Mesendoderm (in vitro differentiated cells): Measurements from ENCODE around the gene POU6F1.
A peak's percentile ranks its signal among the peaks of the same experiment; 100 is the strongest.

Experiments used
- DNase-seq: peaks from one replicate; pipeline ENCODE4 v3.0.0; 2013
- H2AK5ac ChIP-seq: 2 replicates; pipeline ENCODE4 v1.6.1; 2013; ENCODE audit warnings: low read length, inconsistent platforms
- H2BK120ac ChIP-seq: 2 replicates; pipeline ENCODE4 v1.6.1; 2013; ENCODE audit warnings: low read depth, mild to moderate bottlenecking, low read length, moderate library complexity, mixed read lengths
- H2BK15ac ChIP-seq: replicated peaks from 2 replicates; pipeline ENCODE4 v1.6.1; 2013; ENCODE audit warnings: low read depth, mild to moderate bottlenecking, moderate library complexity
- H2BK5ac ChIP-seq: 2 replicates; pipeline ENCODE4 v1.6.1; 2013; ENCODE audit warnings: low read length, inconsistent platforms
- H3K18ac ChIP-seq: 2 replicates; pipeline ENCODE4 v1.6.1; 2013; ENCODE audit warnings: mild to moderate bottlenecking, low read length, mixed read lengths
- H3K23ac ChIP-seq: one replicate; pipeline ENCODE4 v1.6.1; 2013; ENCODE audit warnings: low read length
- H3K27ac ChIP-seq: 2 replicates; pipeline ENCODE4 v1.5.1; 2013; ENCODE audit warnings: low read depth, mild to moderate bottlenecking, inconsistent platforms, low read length, moderate library complexity
- H3K27me3 ChIP-seq: 2 replicates; pipeline ENCODE4 v1.6.1; 2013; ENCODE audit warnings: low read length, control low read depth, mild to moderate bottlenecking, inconsistent platforms; ENCODE audit not compliant: insufficient read depth, poor library complexity
- H3K36me3 ChIP-seq: 2 replicates; pipeline ENCODE4 v1.6.1; 2013; ENCODE audit warnings: low read length, inconsistent platforms; ENCODE audit not compliant: control insufficient read depth, insufficient read depth
- H3K4ac ChIP-seq: one replicate; pipeline ENCODE4 v1.6.1; 2013; ENCODE audit warnings: low read depth, mild to moderate bottlenecking, low read length, moderate library complexity
- H3K4me1 ChIP-seq: 2 replicates; pipeline ENCODE4 v1.6.1; 2013; ENCODE audit warnings: low read depth, low read length, inconsistent platforms; ENCODE audit not compliant: control insufficient read depth
- H3K4me2 ChIP-seq: 2 replicates; pipeline ENCODE4 v1.6.1; 2013; ENCODE audit warnings: low read length
- H3K4me3 ChIP-seq: 2 replicates; pipeline ENCODE4 v1.5.1; 2013; ENCODE audit warnings: mild to moderate bottlenecking, low read length
- H3K56ac ChIP-seq: one replicate; pipeline ENCODE4 v1.6.1; 2013; ENCODE audit warnings: low read length
- H3K79me1 ChIP-seq: 2 replicates; pipeline ENCODE4 v1.6.1; 2013; ENCODE audit warnings: low read length, inconsistent platforms
- H3K79me2 ChIP-seq: 2 replicates; pipeline ENCODE4 v1.6.1; 2013; ENCODE audit warnings: mild to moderate bottlenecking, low read length; ENCODE audit not compliant: control insufficient read depth, insufficient read depth
- H3K9ac ChIP-seq: 2 replicates; pipeline ENCODE4 v1.6.1; 2013; ENCODE audit warnings: low read length, inconsistent platforms
- H4K5ac ChIP-seq: one replicate; pipeline ENCODE4 v1.6.1; 2013; ENCODE audit warnings: low read length
- H4K8ac ChIP-seq: one replicate; pipeline ENCODE4 v1.6.1; 2013; ENCODE audit warnings: low read depth, mild to moderate bottlenecking, control low read depth, low read length, moderate library complexity
- WGBS: extraction: QIAGEN DNeasy Blood & Tissue Kit; methylation state at CpG from one replicate; pipeline ENCODE4 v1.1.7; 2013; ENCODE audit warnings: low lambda C conversion rate, missing lambda C conversion rate; ENCODE audit not compliant: insufficient coverage; ENCODE audit errors: extremely low coverage; 5-methylcytosine and 5-hydroxymethylcytosine counted together

The POU6F1 gene

DNA sequence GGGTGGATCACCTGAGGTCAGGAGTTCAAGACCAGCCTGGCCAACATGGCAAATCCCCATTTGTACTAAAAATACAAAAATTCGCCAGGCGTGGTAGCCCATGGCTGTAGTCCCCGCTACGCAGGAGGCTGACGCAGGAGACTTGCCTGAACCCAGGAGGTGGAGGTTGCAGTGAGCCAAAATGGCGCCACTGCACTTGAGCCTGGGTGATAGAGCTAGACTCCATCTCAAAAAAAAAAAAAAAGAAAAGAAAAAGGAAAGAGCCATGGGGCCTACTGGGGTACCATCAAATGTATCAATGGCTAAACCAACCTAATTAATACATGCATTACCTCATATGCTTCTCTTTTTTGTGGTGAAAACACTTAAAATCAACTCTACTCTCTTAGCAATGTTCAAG is 55.6 kb downstream of the POU6F1 start:
- Histone ChIP-seq H3K27ac (no peak overlapping the region), H3K79me2 (peaks cover 36% of the 10 kb centered on the region), H3K79me1 (peaks cover 8% of the 10 kb centered on the region), H4K5ac (no peak overlapping the region), H4K8ac (no peak overlapping the region), H3K9ac (no peak overlapping the region), H2BK15ac (no peak overlapping the region), H3K23ac (no peak overlapping the region), H3K4ac (no peak overlapping the region), H2AK5ac (no peak overlapping the region), H3K56ac (no peak overlapping the region), H3K18ac (no peak overlapping the region), H3K4me1 (no peaks in the 10 kb centered on the region), H2BK120ac (no peak overlapping the region), H3K4me3 (no peak overlapping the region), H2BK5ac (no peak overlapping the region), H3K36me3 (no peaks in the 10 kb centered on the region), H3K4me2 (no peak overlapping the region), H3K27me3 (no peaks in the 10 kb centered on the region)
- no CpG with 5 or more reads among the region's 6 CpGs for WGBS
- no peak for DNase-seq

DNA sequence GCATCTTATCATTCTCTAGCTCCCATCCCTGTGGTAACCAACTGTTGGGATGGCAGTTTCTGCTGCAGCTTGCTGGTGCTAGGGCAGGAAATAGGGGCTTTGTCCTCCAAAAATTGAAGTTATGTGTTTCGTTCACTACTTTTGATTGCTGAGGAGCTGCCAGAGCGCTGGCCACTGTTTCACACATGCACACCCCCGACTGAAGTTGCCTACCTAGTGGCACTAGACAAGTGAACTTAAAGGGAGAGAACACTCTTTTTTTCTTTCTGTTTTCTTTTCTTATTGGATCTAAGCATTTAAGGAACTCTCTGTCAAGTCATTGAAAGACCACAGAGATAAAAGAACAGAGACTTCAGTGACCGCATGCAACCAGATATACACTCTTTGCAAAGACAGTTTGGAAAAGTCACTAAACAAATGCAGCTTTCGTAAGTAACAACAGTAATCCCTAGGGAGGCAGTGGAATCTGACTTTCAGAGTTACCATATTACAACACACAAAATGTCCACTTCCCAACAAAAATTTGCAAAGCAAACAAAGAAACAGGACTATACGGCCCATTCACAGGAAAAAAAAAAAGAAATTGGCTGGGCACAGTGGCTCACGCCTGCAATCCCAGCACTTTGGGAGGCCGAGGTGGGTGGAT is 56.9 kb downstream of the POU6F1 start:
- H3K27me3 ChIP-seq, result no peaks in the 10 kb centered on the region
- no peak overlapping the region for H2BK5ac ChIP-seq
- H3K79me1 ChIP-seq, result peaks cover 5% of the 10 kb centered on the region
- no peaks in the 10 kb centered on the region for H3K36me3 ChIP-seq
- no peak overlapping the region for H3K23ac ChIP-seq
- H3K18ac ChIP-seq, result peak overlapping the region; percentile 60
- no peak overlapping the region for H3K56ac ChIP-seq
- no peak overlapping the region for H4K5ac ChIP-seq
- no peak overlapping the region for H2AK5ac ChIP-seq
- no peak overlapping the region for H4K8ac ChIP-seq
- no peak overlapping the region for H3K4ac ChIP-seq
- H3K79me2 ChIP-seq, result peaks cover 30% of the 10 kb centered on the region
- H2BK120ac ChIP-seq, result no peak overlapping the region
- H3K4me3 ChIP-seq, result no peak overlapping the region
- no peaks in the 10 kb centered on the region for H3K4me1 ChIP-seq
- no peak overlapping the region for H3K4me2 ChIP-seq
- H2BK15ac ChIP-seq, result no peak overlapping the region
- no peak overlapping the region for H3K27ac ChIP-seq
- H3K9ac ChIP-seq, result no peak overlapping the region
- no peak for DNase-seq
- WGBS, result no CpG with 5 or more reads among the region's 8 CpGs

DNA sequence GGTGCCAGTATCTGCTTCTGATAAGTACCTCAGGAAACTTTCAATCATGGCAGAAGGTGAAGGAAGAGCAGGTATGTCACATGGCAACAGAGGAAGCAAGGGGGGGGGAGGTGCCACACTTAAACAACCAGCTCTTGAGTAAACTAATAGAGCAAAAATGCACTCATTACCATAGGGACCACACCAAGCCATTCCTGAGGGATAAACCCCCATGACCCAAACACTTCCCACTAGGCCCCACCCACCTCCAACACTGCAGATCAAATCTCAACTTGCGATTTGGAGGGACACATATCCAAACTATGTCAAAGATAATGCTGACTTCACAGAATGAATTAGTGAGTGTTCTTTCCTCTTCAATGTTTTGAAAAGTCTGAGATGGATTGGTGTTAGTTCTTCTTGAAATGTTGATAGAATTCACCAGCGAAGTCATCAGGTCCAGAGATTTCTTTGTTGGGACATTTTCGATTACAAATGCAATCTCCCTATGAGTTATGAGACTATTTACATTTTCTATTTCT is 61.6 kb downstream of the POU6F1 start:
- Histone ChIP-seq H3K36me3 (no peaks in the 10 kb centered on the region), H2BK15ac (no peak overlapping the region), H3K4me1 (no peaks in the 10 kb centered on the region), H2AK5ac (no peak overlapping the region), H4K5ac (no peak overlapping the region), H2BK120ac (no peak overlapping the region), H4K8ac (no peak overlapping the region), H3K4me3 (no peak overlapping the region), H2BK5ac (no peak overlapping the region), H3K27me3 (no peaks in the 10 kb centered on the region), H3K79me1 (peaks cover 11% of the 10 kb centered on the region), H3K9ac (no peak overlapping the region), H3K56ac (no peak overlapping the region), H3K18ac (no peak overlapping the region), H3K4ac (no peak overlapping the region), H3K4me2 (no peak overlapping the region), H3K79me2 (peaks cover 16% of the 10 kb centered on the region), H3K27ac (no peak overlapping the region), H3K23ac (no peak overlapping the region)
- peak; percentile 35 for DNase-seq
- no CpG with 5 or more reads among the region's 3 CpGs for WGBS

DNA sequence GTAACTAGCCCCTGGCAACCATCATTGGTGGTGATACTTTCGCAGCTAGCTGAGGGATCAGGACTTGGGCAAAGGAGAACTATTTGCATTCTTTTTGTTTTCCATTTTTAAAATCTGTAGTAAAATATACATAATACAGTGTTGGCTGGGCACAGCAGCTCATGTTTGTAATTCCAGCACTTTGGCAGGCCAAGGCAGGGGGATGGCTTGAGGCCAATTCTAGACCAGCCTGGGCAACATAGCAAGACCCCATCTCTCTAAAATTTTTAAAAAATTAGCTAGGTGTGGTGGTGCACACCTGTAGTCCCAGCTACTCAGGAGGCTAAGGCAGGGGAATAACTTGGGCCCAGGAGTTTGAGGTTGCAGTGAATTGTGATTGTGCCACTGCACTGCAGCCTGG is 64.9 kb downstream of the POU6F1 start:
- Histone ChIP-seq H3K4me2 (no peak overlapping the region), H3K36me3 (no peaks in the 10 kb centered on the region), H2AK5ac (no peak overlapping the region), H3K79me2 (peaks cover 10% of the 10 kb centered on the region), H3K27me3 (no peaks in the 10 kb centered on the region), H3K9ac (no peak overlapping the region), H3K18ac (no peak overlapping the region), H3K56ac (no peak overlapping the region), H4K8ac (peak overlapping the region; percentile 76), H3K4me1 (no peaks in the 10 kb centered on the region), H2BK15ac (no peak overlapping the region), H3K4me3 (no peak overlapping the region), H2BK5ac (no peak overlapping the region), H4K5ac (no peak overlapping the region), H3K4ac (no peak overlapping the region), H3K27ac (no peak overlapping the region), H3K23ac (no peak overlapping the region), H3K79me1 (peaks cover 7% of the 10 kb centered on the region), H2BK120ac (no peak overlapping the region)
- DNase-seq, result no peak
- WGBS, result no CpG with 5 or more reads among the region's 1 CpG

DNA sequence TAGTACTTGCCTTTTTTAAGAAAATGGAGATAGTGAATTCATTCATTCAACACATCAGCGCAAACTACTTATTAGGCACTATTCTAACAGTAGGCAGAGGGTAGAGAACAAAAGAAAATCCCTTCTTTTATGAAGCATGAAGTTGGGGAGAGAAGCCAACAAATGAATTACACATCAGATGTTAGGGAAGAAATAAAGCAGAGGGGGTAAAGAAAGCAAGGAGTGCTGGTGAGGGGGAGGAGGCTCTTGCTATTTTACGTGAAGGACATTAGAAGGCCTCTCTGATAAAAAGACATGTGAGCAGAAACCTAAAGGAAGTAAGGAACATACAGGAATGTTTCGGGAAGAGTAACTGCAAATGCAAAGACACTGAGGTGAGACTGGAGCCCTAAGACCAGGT is 67.1 kb downstream of the POU6F1 start:
- Histone ChIP-seq H3K36me3 (no peaks in the 10 kb centered on the region), H2AK5ac (no peak overlapping the region), H4K8ac (no peak overlapping the region), H3K56ac (no peak overlapping the region), H3K4me3 (no peak overlapping the region), H3K27me3 (no peaks in the 10 kb centered on the region), H3K79me1 (peaks cover 7% of the 10 kb centered on the region), H3K4ac (no peak overlapping the region), H3K23ac (no peak overlapping the region), H2BK15ac (no peak overlapping the region), H3K4me2 (no peak overlapping the region), H2BK120ac (no peak overlapping the region), H3K27ac (no peak overlapping the region), H3K9ac (no peak overlapping the region), H3K79me2 (peaks cover 10% of the 10 kb centered on the region), H3K18ac (no peak overlapping the region), H3K4me1 (no peaks in the 10 kb centered on the region), H2BK5ac (no peak overlapping the region), H4K5ac (no peak overlapping the region)
- no CpG with 5 or more reads among the region's 3 CpGs for WGBS
- DNase-seq, result no peak

DNA sequence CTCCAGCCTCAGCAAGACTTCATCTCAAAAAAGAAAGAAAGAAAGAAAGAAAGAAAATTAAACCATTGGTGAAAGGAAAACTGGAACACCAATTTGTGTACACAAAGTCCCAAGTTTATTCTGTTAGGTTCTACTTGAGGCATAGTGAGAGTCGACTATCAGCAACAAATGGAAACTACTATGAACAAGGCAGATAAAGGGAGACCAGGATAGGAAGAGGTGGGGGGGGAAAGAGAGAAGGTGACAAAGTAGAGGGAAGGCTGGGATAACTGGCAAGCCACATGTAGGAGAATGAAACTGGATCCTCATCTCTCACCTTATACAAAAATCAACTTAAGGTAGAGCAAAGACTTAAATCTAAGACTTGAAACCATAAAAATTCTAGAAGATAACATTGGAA is 70.6 kb downstream of the POU6F1 start:
- Histone ChIP-seq H2BK15ac (no peak overlapping the region), H3K4me1 (no peaks in the 10 kb centered on the region), H3K4ac (no peak overlapping the region), H3K56ac (no peak overlapping the region), H4K8ac (no peak overlapping the region), H3K36me3 (no peaks in the 10 kb centered on the region), H3K23ac (no peak overlapping the region), H2BK120ac (no peak overlapping the region), H2AK5ac (no peak overlapping the region), H3K27me3 (no peaks in the 10 kb centered on the region), H3K27ac (no peak overlapping the region), H4K5ac (no peak overlapping the region), H2BK5ac (no peak overlapping the region), H3K4me3 (no peak overlapping the region), H3K18ac (no peak overlapping the region), H3K9ac (no peak overlapping the region), H3K4me2 (no peak overlapping the region), H3K79me1 (peaks cover 3% of the 10 kb centered on the region), H3K79me2 (peaks cover 11% of the 10 kb centered on the region)
- DNase-seq, result peak; percentile 13
- WGBS, result no CpG with 5 or more reads among the region's 1 CpG
